Testis (tissue), 3 donors: Measurements from ENCODE around the gene RGS7. TPM values are rescaled to one million over a fixed set of nuclear protein-coding genes. Genes with fewer than 3 reads are reported as not detected.

ENCODE experiments used
- DNase-seq: peaks from one replicate; pipeline ENCODE4 v3.0.0-alpha.2; 2019
- H3K27ac ChIP-seq, 2 donors: fragments of 200-600 bp; sonication (generic); one replicate each; pipeline ENCODE4 v1.5.1; 2019
- H3K27me3 ChIP-seq: fragments of 200-600 bp; sonication (generic); one replicate; pipeline ENCODE4 v1.5.1; 2019
- H3K36me3 ChIP-seq: fragments of 200-600 bp; sonication (generic); one replicate; pipeline ENCODE4 v1.5.1; 2017; ENCODE audit warnings: low read depth; ENCODE audit errors: missing control alignments
- H3K4me1 ChIP-seq: fragments of 200-600 bp; sonication (generic); one replicate; pipeline ENCODE4 v1.5.1; 2019
- H3K4me3 ChIP-seq, 2 donors: fragments of 200-600 bp; sonication (generic); one replicate each; pipeline ENCODE4 v1.5.1; 2017 to 2019
- H3K9me3 ChIP-seq: fragments of 200-600 bp; sonication (generic); one replicate; pipeline ENCODE4 v1.5.1; 2017
- POLR2A ChIP-seq: fragments of 450-650 bp; IDR thresholded peaks from one replicate; pipeline ENCODE4 v1.6.1; 2017; ENCODE audit warnings: antibody characterized with exemption, mild to moderate bottlenecking, moderate library complexity
- WGBS, 2 donors: methylation state at CpG; one replicate each; pipeline ENCODE4 v1.1.5; 2018; 5-methylcytosine and 5-hydroxymethylcytosine counted together
- intact Hi-C: fragments of 100-400 bp; cut with DNase I; formaldehyde crosslinking; loops from one replicate; pipeline ENCODE4 v1.15.1; 2023; ENCODE audit warnings: low total_unique reads
- polyA plus RNA-seq: library from polyadenylated mRNA; stranded (reverse); fragments of 350-450 nt; fragmentation: Illumina TruSeq; extraction: RNeasy Lipid Tissue Mini Kit (QIAGEN cat#74804); gene quantifications from one replicate; pipeline ENCODE4 v1.2.3, GENCODE V29; 2014; ENCODE audit warnings: low read depth, low replicate concordance; ENCODE audit not compliant: insufficient read depth
- total RNA-seq, 2 donors: library from RNA; depleted of rRNA; stranded (reverse); fragments of >200 nt; gene quantifications; one replicate each; pipeline ENCODE4 v1.2.3, GENCODE V29; 2016
- TF ChIP-seq, protein P1 (sequence below), 3 experiments: fragments of 450-650 bp in 2 of 3; fragments of 200-600 bp in 1 of 3; sonication (generic) in 1 of 3; IDR thresholded peaks; one replicate each; pipeline ENCODE4 v1.5.1; 2016 to 2019; ENCODE audit warnings: antibody characterized with exemption in 3 of 3, mild to moderate bottlenecking in 2 of 3, moderate library complexity in 1 of 3

Gene RGS7
- total and polyA plus RNA-seq, 3 donors from 2014 or later, result 5.0 to 6.6 (median 5.4) TPM

DNA sequence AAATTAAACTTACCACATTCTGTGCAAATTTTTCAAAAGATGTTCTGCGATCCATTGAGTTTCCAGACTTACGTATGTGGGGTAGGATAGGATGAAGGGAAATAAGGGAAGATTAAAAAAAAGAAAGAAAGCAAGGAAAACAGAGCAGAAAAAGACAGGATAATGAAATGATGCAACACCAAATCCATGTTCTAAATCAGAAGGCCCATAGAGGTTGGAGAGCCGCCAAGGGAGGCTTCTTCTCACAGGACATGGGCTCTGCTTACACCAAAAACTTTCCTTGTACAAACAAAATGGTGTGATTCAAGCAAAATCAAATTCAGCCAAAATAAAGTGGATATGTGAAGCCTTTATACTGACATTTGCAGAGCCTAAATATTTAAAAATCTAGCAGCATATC, 555.6 kb downstream of the RGS7 start:
- 94 to 97% methylated on average over 3 of the region's 3 CpGs for WGBS, 2 donors
- H3K36me3 ChIP-seq, result no peaks in the 10 kb centered on the region
- H3K4me1 ChIP-seq, result no peaks in the 10 kb centered on the region
- no peaks in the 10 kb centered on the region for H3K9me3 ChIP-seq
- TF ChIP-seq POLR2A, result no peak
- TF ChIP-seq, protein P1, sequence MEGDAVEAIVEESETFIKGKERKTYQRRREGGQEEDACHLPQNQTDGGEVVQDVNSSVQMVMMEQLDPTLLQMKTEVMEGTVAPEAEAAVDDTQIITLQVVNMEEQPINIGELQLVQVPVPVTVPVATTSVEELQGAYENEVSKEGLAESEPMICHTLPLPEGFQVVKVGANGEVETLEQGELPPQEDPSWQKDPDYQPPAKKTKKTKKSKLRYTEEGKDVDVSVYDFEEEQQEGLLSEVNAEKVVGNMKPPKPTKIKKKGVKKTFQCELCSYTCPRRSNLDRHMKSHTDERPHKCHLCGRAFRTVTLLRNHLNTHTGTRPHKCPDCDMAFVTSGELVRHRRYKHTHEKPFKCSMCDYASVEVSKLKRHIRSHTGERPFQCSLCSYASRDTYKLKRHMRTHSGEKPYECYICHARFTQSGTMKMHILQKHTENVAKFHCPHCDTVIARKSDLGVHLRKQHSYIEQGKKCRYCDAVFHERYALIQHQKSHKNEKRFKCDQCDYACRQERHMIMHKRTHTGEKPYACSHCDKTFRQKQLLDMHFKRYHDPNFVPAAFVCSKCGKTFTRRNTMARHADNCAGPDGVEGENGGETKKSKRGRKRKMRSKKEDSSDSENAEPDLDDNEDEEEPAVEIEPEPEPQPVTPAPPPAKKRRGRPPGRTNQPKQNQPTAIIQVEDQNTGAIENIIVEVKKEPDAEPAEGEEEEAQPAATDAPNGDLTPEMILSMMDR (IDR thresholded peaks at IDR 0.05), result no peak
- H3K27me3 ChIP-seq, result no peaks in the 10 kb centered on the region
- no peak for DNase-seq
- H3K4me3 ChIP-seq, result no peak overlapping the region
- intact Hi-C loops, result no loop called here
- H3K27ac ChIP-seq, result no peak overlapping the region

DNA sequence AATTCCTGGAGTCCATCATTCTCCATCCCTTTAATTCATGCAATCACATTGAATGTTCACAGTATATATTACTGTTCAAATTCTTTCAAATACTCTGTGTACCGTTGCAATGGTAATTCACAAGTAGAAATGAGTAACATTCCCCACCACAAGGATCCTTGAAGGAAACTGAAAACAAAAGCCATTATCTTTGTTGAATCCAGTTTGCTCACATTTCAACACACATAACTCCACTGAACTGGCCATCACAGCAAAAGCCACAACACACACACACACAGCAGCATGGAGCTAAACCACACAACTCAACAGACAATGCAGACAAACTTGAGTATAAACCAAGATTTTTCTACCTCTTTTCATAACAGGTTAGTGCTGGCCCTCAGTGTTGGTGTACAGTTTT, 556.7 kb downstream of the RGS7 start:
- Histone ChIP-seq H3K4me1 (no peaks in the 10 kb centered on the region), H3K27me3 (no peaks in the 10 kb centered on the region), H3K36me3 (no peaks in the 10 kb centered on the region), H3K9me3 (no peaks in the 10 kb centered on the region), H3K4me3 (no peak overlapping the region), H3K27ac (no peak overlapping the region)
- intact Hi-C loops, result no loop called here
- WGBS, 2 donors, result 89% methylated on average over 1 of the region's 1 CpG
- DNase-seq, result no peak
- TF ChIP-seq POLR2A, result no peak
- TF ChIP-seq, protein P1 (IDR thresholded peaks at IDR 0.05), result no peak

DNA sequence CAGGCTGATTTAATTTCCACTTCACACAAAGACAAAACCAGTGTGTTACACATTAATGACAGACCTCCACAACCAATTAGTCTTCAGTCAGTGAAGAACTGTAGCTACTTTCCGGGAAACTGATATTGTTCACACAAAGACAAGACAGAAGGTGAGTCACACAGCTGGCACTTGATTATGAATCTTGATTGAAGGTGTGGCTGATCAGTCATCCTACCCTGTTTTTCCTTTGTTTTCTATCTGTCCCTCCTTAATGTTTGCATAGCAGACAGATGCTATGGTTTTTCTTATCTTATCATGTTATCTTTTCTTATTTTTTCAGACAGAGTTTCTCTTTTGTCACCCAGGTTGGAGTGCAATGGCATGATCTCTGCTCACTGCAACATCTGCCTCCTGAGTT, 560.0 kb downstream of the RGS7 start:
- no peak for TF ChIP-seq POLR2A
- TF ChIP-seq, protein P1 (IDR thresholded peaks at IDR 0.05), result no peak
- intact Hi-C loops, result no loop called here
- DNase-seq, result no peak
- no peak overlapping the region for H3K27ac ChIP-seq
- WGBS, 2 donors, result 74 to 88% methylated on average over 1 of the region's 1 CpG
- no peaks in the 10 kb centered on the region for H3K27me3 ChIP-seq
- H3K4me3 ChIP-seq, result no peak overlapping the region
- H3K4me1 ChIP-seq, result no peaks in the 10 kb centered on the region
- H3K9me3 ChIP-seq, result no peaks in the 10 kb centered on the region
- H3K36me3 ChIP-seq, result no peaks in the 10 kb centered on the region

DNA sequence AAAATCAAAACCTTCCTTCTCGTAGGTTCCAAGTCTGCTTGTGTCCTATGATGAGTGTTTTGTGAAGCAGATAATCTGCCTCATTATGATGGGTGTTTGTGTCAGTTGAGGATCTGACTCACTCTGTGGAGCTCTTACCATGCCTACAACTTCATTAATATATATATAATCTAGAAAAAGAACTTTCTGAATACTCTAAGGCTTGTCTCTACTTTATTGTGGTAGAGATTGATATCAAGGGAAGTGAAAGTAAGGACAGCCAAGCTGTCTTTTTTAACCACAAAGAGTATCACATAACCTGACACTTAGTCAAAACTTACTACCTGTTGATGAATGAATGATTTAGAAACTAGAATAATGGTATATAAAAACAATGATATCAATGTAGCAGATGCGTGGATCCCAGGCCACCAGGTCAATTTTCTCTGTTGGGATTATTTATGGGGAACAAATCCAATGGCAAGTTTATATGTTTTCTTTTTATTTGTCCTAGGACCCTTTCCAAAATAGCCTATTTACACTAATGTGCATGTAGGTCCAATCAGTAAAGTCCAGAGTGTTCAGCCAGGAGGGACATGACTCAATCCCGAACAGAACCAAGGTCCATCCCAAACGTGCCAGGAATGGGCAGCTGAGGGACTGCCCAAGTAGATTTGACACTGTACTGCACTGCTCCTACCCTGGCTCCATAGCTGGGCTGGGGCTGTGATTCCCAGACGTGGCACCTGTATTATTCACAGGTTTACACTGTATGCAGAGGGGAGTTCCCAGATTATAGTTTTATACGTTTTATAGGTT, 562.8 kb downstream of the RGS7 start:
- Histone ChIP-seq H3K4me3 (no peak overlapping the region), H3K9me3 (no peaks in the 10 kb centered on the region), H3K27ac (no peak overlapping the region), H3K4me1 (no peaks in the 10 kb centered on the region), H3K36me3 (no peaks in the 10 kb centered on the region), H3K27me3 (no peaks in the 10 kb centered on the region)
- no peak for DNase-seq
- 70 to 78% methylated on average over 6 of the region's 6 CpGs for WGBS, 2 donors
- TF ChIP-seq, protein P1 (IDR thresholded peaks at IDR 0.05), result no peak
- intact Hi-C loops, result no loop called here
